ENCODE measurements around the gene LRRC46. TPM values are rescaled to one million over a fixed set of nuclear protein-coding genes. Genes with fewer than 3 reads are reported as not detected.

Gene LRRC46
- total and polyA plus RNA-seq, 2 experiments from 2014 or later, result 0.18 to 0.35 TPM

GRCh38 chr17:47862621-47863440 lies 31.4 kb downstream of the LRRC46 start:
- no peaks in the 10 kb centered on the region for H3K36me3 ChIP-seq (ENCODE audit: insufficient read depth)
- 0 out of 2 replicates have a peak overlapping the region, but pooled peaks have one; percentile 18 for H2AFZ ChIP-seq
- no peaks in the 10 kb centered on the region for H4K20me1 ChIP-seq (replicated peaks; ENCODE audit: insufficient read depth)
- no peak overlapping the region for H3K27ac ChIP-seq (ENCODE audit: low read depth)
- H3K4me3 ChIP-seq, result no peak overlapping the region
- H3K79me2 ChIP-seq (replicated peaks; ENCODE audit: insufficient read depth), result no peaks in the 10 kb centered on the region
- H3K4me2 ChIP-seq, result no peak overlapping the region
- no peaks in the 10 kb centered on the region for H3F3A ChIP-seq (replicated peaks; ENCODE audit: low read depth)
- DNase-seq (ENCODE audit: low spot score) (no peak), ATAC-seq (no peak)
- Mint-ChIP-seq H3K36me3 (ENCODE audit: low read depth) (no peaks in the 10 kb centered on the region), H3K27me3 (ENCODE audit: insufficient read depth, low read depth, poor library complexity) (peaks cover 23% of the 10 kb centered on the region), H3K4me3 (no peak overlapping the region; the same call in 2 of the 3 replicates), H3K27ac (no peak overlapping the region), H3K9me3 (no peaks in the 10 kb centered on the region), H3K4me1 (peaks cover 11% of the 10 kb centered on the region)
- peaks cover 6% of the 10 kb centered on the region; the same call in 1 of the 2 replicates for H3K4me1 ChIP-seq (ENCODE audit: insufficient read depth)
- peaks cover 20% of the 10 kb centered on the region for H3K27me3 ChIP-seq (ENCODE audit: insufficient read depth)
- no peak for TF ChIP-seq EZH2phosphoT487 (IDR thresholded peaks at IDR 0.05; ENCODE audit: unreplicated experiment)
- TF ChIP-seq POLR2AphosphoS5 (IDR thresholded peaks at IDR 0.05; ENCODE audit: low read depth), result no peak
- TF ChIP-seq ZNF331 (CRISPR knock-in tag; IDR thresholded peaks at IDR 0.05; ENCODE audit: low read depth), result no peak
- TF ChIP-seq JUNB (IDR thresholded peaks at IDR 0.05; ENCODE audit: unreplicated experiment), result no peak
- no peak for TF ChIP-seq REST (IDR thresholded peaks at IDR 0.05; ENCODE audit: unreplicated experiment)
- no peak for TF ChIP-seq ETS1 (IDR thresholded peaks at IDR 0.05)
- TF ChIP-seq ZNF462 (CRISPR knock-in tag; IDR thresholded peaks at IDR 0.05), result no peak
- TF ChIP-seq EZH2 (IDR thresholded peaks at IDR 0.05; ENCODE audit: low read depth, unreplicated experiment), result no peak
- TF ChIP-seq CREB1 (CRISPR knock-in tag; IDR thresholded peaks at IDR 0.05; ENCODE audit: low read depth), result no peak
- H3K9me2 ChIP-seq (ENCODE audit: insufficient read depth), result peaks cover 4% of the 10 kb centered on the region; the same call in 1 of the 2 replicates

All from GM23338 (cell line).